ENCODE measurements around the gene CLECL1.
"Not testable (repeated sequence)": the region's sequence is repeated elsewhere in the genome, so short reads cannot be mapped to it uniquely, and the experiment has no call there.

The CLECL1 gene

GRCh38 chr12:9719790-9720189, 13.1 kb downstream of the CLECL1 start:
- DNase-seq (ENCODE audit: low spot score) = no peak

DNA sequence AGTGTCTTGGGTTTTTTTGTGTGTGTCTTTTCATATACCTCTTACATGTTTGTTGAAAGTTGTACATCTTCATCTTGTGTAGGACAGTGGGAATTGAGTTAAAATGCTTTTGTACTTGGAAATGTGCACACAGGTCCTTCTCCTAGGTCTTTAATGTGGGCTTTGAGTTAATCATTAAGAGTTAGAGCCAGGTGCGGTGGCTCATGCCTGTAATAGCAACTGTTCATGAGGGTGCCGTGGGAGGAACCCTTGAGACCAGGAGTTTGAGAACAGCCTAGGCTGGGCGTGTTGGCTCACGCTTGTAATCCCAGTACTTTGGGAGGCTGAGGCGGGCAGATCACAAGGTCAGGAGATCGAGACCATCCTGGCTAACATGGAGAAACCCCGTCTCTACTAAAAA, 13.9 kb downstream of the CLECL1 start:
- no peak for DNase-seq (ENCODE audit: low spot score)

DNA sequence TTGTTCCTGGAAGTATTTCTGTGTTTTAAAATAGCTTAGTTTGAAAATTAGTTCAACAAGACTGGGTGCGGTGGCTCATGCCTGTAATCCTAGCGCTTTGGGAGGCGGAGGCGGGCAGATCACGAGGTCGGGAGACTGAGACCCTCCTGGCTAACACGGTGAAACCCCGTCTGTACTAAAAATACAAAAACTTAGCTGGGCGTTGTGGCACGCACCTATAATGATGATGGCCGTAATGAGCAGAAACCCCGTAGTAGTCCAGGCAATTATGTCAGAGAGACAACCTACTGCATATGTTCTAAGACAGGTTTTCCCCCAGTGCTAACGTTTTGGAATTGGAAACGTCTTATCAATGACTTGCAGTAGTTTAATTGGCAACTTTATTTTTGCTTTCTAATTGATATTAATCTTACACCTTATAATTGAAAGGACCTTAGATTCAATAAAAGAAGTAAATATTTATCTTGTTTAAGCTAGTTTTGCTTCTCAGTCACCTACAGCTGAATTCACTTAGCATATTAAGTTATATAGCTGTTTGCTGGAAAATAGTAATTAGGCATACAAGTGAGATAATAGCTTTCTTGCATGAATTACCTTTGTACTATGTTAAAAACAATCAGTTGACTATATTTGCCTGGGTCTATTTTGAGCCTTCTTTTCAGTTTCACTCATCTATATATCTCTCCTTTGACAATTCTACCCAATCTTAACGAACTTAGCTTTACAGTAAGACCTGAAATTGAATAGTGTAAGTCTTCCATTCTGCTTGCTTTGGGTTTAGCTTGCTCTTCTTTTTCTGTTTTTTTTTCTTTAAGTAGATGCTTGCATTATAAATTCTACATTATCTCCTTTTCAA, 15.6 kb downstream of the CLECL1 start:
- DNase-seq (ENCODE audit: low spot score) = no peak

DNA sequence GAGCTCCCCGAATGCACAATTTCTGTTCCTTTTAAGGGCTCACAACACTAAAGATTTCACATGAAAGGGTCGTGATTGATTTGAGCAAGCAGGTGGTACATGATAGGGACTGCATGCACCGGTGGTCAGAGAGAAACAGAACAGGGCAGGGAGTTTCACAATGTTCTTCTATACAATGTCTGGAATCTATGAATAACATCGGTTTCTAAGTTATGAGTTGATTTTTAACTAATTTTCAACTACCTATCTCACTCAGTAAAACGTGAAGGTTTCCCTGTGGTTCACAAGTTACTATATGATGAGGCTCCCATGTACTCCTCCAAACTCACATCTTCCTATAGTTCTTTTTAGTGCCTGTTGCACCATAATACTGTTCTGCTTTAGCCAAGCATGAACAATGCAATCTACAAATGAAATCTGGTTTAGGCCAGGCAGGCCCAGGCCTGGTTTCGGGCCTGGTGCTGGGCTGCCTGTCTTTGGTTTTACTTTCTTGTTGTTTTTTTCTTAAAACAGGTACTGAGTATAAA, 19.8 kb downstream of the CLECL1 start:
- not testable (repeated sequence) for DNase-seq (ENCODE audit: low spot score)

DNA sequence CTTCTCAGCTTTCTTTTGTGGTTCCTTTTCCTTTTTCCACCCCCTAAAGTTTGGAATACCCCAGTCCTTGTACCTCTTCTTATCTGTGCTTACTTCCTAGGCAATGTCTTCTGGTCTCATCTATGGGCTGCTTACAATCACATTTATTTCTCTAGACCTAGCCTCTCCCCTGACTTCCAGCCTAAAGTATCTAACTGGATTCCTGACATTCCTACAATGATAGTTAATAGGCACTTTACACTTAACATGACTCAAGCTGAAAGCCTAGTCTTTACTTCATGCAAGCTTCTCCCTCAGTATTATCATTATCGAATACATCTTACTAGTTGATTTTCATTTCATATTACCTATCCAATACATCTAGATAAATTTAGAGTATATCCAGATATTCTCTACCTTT, 21.2 kb downstream of the CLECL1 start:
- DNase-seq (ENCODE audit: low spot score) = no peak

DNA sequence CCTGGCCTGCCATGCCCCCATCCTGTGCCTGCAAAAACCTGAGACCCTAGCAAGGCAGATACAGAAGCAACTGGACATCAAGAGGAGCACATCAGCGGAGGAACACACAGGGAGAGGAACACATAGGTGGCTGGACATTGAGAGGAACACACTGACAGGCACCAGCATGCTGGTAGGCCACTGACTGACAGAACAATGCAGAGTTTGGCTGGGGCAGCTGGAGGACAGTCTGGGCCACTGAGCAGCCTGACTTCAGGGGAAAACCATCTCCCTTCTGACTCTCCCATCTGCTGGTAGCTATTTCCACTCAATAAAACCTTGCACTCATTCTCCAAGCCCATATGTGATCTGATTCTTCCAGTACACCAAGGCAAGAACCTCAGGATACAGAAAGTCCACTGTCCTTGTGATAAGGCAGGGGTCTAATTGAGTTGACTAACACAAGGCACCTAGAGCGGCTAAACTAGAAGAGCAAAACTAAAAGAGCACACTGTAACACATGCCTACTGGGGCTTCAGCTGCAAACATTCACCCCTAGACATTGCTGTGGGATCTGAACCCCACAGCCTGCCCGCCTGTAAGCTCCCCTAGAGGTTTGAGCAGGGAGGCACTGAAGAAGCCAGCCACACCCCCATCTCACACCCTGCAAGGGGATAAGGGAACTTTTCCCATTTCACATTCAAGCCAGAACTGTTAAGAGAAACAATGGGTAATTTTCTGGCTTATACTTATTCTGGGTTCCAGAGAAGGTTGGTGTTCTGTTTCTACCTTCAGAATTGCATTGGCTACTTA, 22.1 kb downstream of the CLECL1 start:
- DNase-seq (ENCODE audit: low spot score) = no peak

- no peak for DNase-seq (ENCODE audit: low spot score)
Measured at GRCh38 chr12:9708853-9709252, 24.0 kb downstream of the CLECL1 start.

- DNase-seq (ENCODE audit: low spot score) = peak; percentile 31
Measured at GRCh38 chr12:9707864-9708808, 24.8 kb downstream of the CLECL1 start.

DNA sequence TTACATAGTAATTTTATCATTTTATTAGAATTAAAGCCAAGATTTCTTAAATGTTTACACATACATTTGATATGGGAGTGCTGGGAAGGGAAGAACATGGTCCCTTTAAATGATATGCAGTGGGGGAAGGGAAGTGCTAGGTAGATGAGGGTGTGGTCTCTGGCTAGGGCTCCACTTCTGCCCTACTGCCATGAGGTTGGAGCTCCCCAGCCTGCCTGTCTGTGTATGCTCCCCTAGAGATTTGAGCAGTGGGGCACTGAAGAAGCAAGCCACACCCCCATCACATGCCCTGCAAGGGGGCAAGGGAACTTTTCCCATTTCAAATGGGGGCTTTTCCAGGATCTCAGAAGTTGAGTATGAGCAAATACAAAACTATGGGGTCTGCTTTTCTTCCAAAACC, 25.5 kb downstream of the CLECL1 start:
- DNase-seq (ENCODE audit: low spot score) = no peak

DNA sequence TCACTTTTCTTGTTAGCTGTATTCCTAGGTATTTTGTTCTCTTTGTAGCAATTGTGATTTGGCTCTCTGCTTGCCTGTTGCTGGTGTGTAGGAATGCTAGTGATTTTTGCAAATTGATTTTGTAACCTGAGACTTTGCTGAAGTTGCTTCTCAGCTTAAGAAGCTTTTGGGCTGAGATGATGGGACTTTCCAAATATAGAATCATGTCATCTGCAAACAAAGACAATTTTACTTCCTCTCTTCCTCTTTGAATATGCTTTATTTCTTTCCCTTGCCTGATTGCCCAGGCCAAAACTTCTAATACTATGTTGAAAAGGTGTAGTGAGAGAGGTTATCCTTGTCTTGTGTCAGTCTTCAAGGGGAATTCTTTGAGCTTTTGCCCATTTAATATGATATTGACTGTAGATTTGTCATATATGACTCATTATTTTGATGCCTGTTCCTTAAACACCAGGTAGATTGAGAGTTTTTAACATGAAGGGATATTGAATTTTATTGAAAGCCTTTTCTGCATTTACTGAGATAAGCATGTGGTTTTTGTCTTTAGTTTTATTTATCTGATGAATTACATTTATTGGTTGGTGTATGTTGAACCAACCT, 26.7 kb downstream of the CLECL1 start:
- DNase-seq (ENCODE audit: low spot score) = no peak

DNA sequence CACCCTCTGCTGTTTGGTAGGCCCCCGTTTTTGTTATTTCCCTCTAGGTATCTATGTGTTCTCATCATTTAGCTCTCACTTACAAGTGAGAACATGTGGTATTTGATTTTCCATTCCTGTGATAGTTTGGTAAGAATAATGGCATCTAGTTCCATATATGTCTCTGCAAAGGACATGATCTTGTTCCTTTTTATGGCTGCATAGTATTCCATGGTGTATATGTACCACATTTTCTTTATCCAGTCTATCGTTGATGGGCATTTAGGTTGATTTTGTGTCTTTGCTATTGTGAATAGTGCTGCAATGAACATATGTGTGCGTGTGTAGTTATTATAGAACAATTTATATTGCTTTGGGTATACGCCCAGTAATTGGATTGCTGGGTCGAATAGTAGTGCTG, 28.3 kb downstream of the CLECL1 start:
- DNase-seq (ENCODE audit: low spot score) = not testable (repeated sequence)

DNA sequence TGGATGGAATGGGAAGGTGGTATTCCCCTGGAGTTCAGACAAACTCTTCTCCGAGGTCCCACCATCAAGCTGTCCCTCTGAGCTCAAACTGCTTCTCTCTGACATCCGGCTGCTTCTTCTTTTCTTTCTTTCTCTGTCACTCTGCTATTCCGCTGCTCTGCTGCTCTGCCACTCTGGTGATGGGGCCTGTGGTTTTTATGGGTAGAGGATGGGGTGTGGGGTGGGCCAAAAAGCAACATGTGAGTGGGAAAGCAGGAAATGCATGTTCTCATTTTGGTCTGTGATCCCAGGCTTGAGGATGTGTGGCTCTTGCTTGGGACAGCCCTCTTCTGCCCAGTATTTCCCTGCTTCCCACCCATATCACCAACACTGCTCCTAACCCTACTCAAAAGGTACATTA, 30.6 kb downstream of the CLECL1 start:
- no peak for DNase-seq (ENCODE audit: low spot score)

DNA sequence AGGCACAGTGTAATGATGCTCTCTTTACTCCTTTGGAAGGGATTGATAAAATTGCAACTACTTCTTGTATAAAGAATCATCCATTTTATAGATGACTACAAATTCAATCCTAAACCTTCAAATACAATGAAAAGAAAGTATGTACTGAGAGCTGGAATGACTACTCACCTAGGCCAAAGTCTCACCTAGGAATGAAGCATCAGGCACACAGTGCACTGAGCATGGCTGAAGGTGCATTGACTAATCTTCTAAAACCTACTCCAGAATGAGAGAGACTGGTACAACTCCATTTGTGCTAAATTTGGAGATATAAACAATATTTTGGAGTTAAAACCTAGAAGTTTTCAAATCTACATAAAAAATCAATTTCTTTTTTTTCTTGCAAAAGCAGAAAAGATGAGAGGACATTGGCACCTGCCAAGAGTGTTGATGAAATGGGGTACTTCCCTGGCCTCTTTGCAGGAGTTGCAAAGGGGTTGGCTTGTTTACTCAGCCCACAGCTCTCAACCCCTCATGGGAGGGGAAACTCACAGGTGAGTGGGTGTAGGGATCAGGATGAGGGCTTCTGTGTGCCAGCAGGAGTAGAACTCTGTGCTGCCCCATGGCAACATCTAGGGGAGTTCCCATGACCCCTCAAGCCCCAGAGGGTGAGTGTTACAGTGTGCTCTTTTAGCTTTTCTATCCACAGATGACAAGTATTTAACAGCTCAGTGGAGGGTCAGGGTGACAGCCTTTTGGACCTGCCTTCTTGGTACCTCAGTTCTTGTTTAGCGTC, 31.3 kb downstream of the CLECL1 start:
- no peak for DNase-seq (ENCODE audit: low spot score)

DNA sequence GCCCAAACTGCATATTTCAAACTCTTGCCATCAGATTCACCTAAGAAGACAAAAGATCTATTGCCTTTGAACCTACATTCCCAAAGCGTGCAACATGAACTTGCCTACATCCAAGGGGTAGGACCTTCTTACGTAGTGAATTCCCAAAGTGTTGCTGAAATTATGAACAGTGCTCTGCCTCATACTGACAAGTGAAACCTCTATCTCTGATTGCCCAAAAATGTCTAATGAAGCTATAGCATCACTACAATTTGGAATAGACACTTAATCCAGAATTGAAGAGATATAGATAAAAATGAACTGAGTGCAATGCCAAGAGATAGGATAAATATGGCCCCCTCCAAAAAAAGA, 32.3 kb downstream of the CLECL1 start:
- DNase-seq (ENCODE audit: low spot score) = no peak

GRCh38 chr12:9699898-9700605, 32.8 kb downstream of the CLECL1 start:
- DNase-seq (ENCODE audit: low spot score) = no peak

GRCh38 chr12:9699269-9699897, 33.5 kb downstream of the CLECL1 start:
- DNase-seq (ENCODE audit: low spot score) = no peak

DNA sequence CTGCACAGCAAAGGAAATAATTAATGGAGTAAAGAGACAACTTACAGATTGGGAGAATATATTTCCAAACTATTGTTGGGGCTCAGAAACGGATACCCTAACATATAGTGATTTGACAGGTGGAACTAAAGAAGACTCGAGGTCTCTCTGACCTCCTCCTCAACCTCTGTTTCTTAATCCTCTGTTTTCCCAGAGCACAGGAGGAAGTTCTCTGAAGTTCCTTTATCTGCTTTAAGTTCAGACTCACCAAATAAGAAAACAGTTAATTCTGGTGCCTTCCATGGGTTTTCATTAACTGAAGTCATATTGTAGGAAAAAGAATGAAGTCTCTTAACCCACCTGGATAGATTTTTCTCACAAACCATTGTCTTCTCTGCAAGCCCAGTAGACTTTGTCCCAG, 34.2 kb downstream of the CLECL1 start:
- DNase-seq (ENCODE audit: low spot score) = no peak

DNA sequence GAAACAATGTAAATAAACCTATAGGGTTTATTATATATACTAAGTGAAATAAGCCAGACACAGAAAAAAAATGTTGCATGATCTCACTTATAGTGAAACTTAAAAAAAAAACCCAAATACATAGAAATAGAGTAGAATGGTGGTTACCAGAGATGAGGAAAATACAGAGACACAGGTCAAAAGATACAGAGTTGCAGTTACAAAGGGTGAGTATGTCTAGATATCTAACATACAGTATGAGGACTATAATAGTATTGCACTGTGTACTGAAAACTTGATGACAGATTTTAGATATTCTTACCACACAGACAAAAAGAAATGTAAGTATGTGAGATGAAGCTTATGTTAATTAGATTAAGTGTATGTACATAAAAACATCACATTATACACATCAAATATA, 35.3 kb downstream of the CLECL1 start:
- DNase-seq (ENCODE audit: low spot score) = no peak

DNA sequence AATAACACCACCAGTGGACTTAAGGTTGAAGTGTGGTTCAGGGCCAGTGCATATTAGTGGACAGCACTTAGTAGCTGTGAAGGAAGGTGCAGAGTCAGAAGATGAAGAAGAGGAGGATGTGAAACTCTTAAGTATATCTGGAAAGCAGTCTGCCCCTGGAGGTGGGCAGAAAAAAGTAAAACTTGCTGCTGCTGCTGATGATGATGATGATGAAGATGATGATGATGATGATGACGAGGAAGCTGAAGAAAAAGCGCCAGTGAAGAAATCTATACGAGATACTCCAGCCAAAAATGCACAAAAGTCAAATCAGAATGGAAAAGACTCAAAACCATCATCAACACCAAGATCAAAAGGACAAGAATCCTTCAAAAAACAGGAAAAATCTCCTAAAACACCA, 37.2 kb downstream of the CLECL1 start:
- DNase-seq (ENCODE audit: low spot score) = not testable (repeated sequence)

- DNase-seq (ENCODE audit: low spot score) = not testable (repeated sequence)
Measured at GRCh38 chr12:9695150-9695549, 37.7 kb downstream of the CLECL1 start.
